ENCODE data around the gene ARFGAP1. TPM values are rescaled to one million over a fixed set of nuclear protein-coding genes. Genes with fewer than 3 reads are reported as not detected.

ARFGAP1 gene
- total and polyA plus RNA-seq, 2 of the 4 experiments (the other 2 are of a cell fraction), result 59.1 to 194 TPM

- Histone ChIP-seq H3K4me2 (ENCODE audit: low read depth, low read length) (no peak overlapping the region), H3K27me3 (ENCODE audit: control insufficient read depth, insufficient read depth, low read length) (peaks cover under 1% of the 10 kb centered on the region; the same call in 1 of the 2 replicates), H2BK120ac (ENCODE audit: low read depth, low read length) (no peak overlapping the region), H3K56ac (ENCODE audit: extremely low read depth, insufficient read depth, low read length) (no peak overlapping the region), H3K9ac (ENCODE audit: low read depth, low read length) (no peak overlapping the region), H3K4ac (ENCODE audit: low read depth, low read length) (no peak overlapping the region), H3K4me1 (ENCODE audit: control insufficient read depth, insufficient read depth, low read length) (no peaks in the 10 kb centered on the region), H2BK5ac (ENCODE audit: low read depth, low read length, poor library complexity, severe bottlenecking) (no peak overlapping the region), H4K91ac (ENCODE audit: insufficient read depth, low read depth, low read length) (no peak overlapping the region), H2BK15ac (ENCODE audit: low read depth, low read length) (no peak overlapping the region), H4K20me1 (ENCODE audit: insufficient read depth, low read length) (peaks cover 59% of the 10 kb centered on the region), H2AFZ (replicated peaks; ENCODE audit: low read length, poor library complexity) (no peak overlapping the region), H3K14ac (replicated peaks; ENCODE audit: low read depth, low read length) (no peak overlapping the region), H3K36me3 (ENCODE audit: control insufficient read depth, insufficient read depth, low read length) (peaks cover 43% of the 10 kb centered on the region), H3K27ac (ENCODE audit: insufficient read depth, low read length) (no peak overlapping the region), H3K79me1 (ENCODE audit: low read depth in 1 of 2, low read length in 2 of 2) (peaks cover 0 to 12% of the 10 kb centered on the region in 2 experiments; a peak in 1 of 4 replicates), H2AK9ac (replicated peaks; ENCODE audit: low read depth, low read length, poor library complexity) (no peak overlapping the region), H3K9me3 (ENCODE audit: control insufficient read depth, insufficient read depth, low read length) (no peaks in the 10 kb centered on the region), H3K23ac (ENCODE audit: low read depth, low read length) (no peak overlapping the region), H4K5ac (ENCODE audit: low read depth, low read length) (no peak overlapping the region), H4K8ac (ENCODE audit: low read depth in 2 of 2, low read length in 2 of 2) (no peak overlapping the region), H3K4me3 (ENCODE audit: insufficient read depth, low read depth, low read length) (no peak overlapping the region), H2AK5ac (ENCODE audit: low read depth, low read length) (no peak overlapping the region), H2BK20ac (ENCODE audit: low read depth, low read length) (no peak overlapping the region), H3K9me1 (ENCODE audit: insufficient read depth, low read length) (no peaks in the 10 kb centered on the region), H3K18ac (ENCODE audit: low read depth, low read length) (no peak overlapping the region)
- in situ Hi-C loops (cut with MboI; ENCODE audit: low sequenced_read_pairs), result no loop called here
- intact Hi-C loops (cut with micrococcal nuclease), result no loop called here
- ATAC-seq (ENCODE audit: low read depth), result no peak
- ChIA-PET CTCF (no interaction called here), POLR2A (ENCODE audit: unreplicated experiment) (no interaction called here)
- dilution Hi-C loops (cut with HindIII; ENCODE audit: low sequenced_read_pairs, unreplicated experiment), result no loop called here
- WGBS, 2 experiments (ENCODE audit: extremely low coverage in 2 of 2, insufficient read length in 1 of 2), result 89% methylated on average over 5 of the region's 25 CpGs; no CpG with 5 or more reads in 1 of the 2 experiments
- DNase-seq, result no peak
- TF ChIP-seq RCOR1 (IDR thresholded peaks at IDR 0.05; ENCODE audit: insufficient replicate concordance, low read length), result no peak
- no peak for TF ChIP-seq RFX5 (IDR thresholded peaks at IDR 0.05; ENCODE audit: low read depth, low read length)
- TF ChIP-seq RAD21 (IDR thresholded peaks at IDR 0.05; ENCODE audit: low read length), result no peak
- no peak for TF ChIP-seq CEBPB (IDR thresholded peaks at IDR 0.05; ENCODE audit: low read depth, low read length)
- no peak for TF ChIP-seq FOS (IDR thresholded peaks at IDR 0.05; ENCODE audit: low read depth, low read length)
- no TSS peak for BruUV-seq (replicated peaks)
Measured at GRCh38 chr20:63289311-63290135, 16.9 kb downstream of the ARFGAP1 start.
